Liver (tissue), 9 donors: ENCODE measurements around the gene SP100. TPM values are rescaled to one million over a fixed set of nuclear protein-coding genes. Genes with fewer than 3 reads are reported as not detected.

Experiments
- DNase-seq: peaks from one replicate; pipeline ENCODE4 v3.0.0-alpha.2; 2017; ENCODE audit warnings: low spot score
- H3K27ac ChIP-seq, 2 donors: one replicate each; pipeline ENCODE4 v1.7.0; 2013; ENCODE audit warnings: inconsistent platforms in 2 of 2, low read length in 2 of 2, control low read depth in 1 of 2, low read depth in 1 of 2, mild to moderate bottlenecking in 1 of 2
- H3K27me3 ChIP-seq, 4 donors: one replicate each; pipeline versions ENCODE4 v1.6.1 to v1.7.0; 2013; ENCODE audit warnings: low read length in 3 of 4, inconsistent platforms in 1 of 4, mild to moderate bottlenecking in 1 of 4, moderate library complexity in 1 of 4; ENCODE audit not compliant: control insufficient read depth in 4 of 4, insufficient read depth in 4 of 4
- H3K36me3 ChIP-seq, 4 donors: one replicate each; pipeline versions ENCODE4 v1.6.1 to v1.7.0; 2013; ENCODE audit warnings: low read length in 3 of 4, mild to moderate bottlenecking in 3 of 4, low read depth in 1 of 4, moderate library complexity in 1 of 4; ENCODE audit not compliant: control insufficient read depth in 4 of 4, insufficient read depth in 3 of 4
- H3K4me1 ChIP-seq, 4 donors: one replicate each; pipeline versions ENCODE4 v1.6.1 to v1.7.0; 2013; ENCODE audit warnings: low read length in 3 of 4, mild to moderate bottlenecking in 3 of 4, moderate library complexity in 1 of 4; ENCODE audit not compliant: control insufficient read depth in 4 of 4, insufficient read depth in 4 of 4
- H3K4me3 ChIP-seq, 3 donors: one replicate each; pipeline versions ENCODE4 v1.6.1 to v1.7.0; 2013; ENCODE audit warnings: low read length in 3 of 3, control low read depth in 1 of 3, low read depth in 1 of 3, mild to moderate bottlenecking in 1 of 3
- H3K9ac ChIP-seq, 2 donors: one replicate each; pipeline ENCODE4 v1.7.0; 2013; ENCODE audit warnings: low read length in 2 of 2, mild to moderate bottlenecking in 2 of 2, moderate library complexity in 2 of 2, control low read depth in 1 of 2, low read depth in 1 of 2
- H3K9me3 ChIP-seq, 4 donors: one replicate each; pipeline versions ENCODE4 v1.6.1 to v1.7.0; 2013; ENCODE audit warnings: low read length in 3 of 4; ENCODE audit not compliant: control insufficient read depth in 4 of 4
- ATF3 ChIP-seq: IDR thresholded peaks from 2 replicates; pipeline ENCODE4 v1.6.1; 2016; ENCODE audit warnings: antibody characterized with exemption
- CTCF ChIP-seq: fragments of 150-350 bp; IDR thresholded peaks from 2 replicates; pipeline ENCODE4 v1.5.1; 2017; ENCODE audit warnings: improper control_type of control experiment, low read depth, low read length; ENCODE audit not compliant: missing input control
- EGR1 ChIP-seq, 2 donors: IDR thresholded peaks; 2 replicates each; pipeline ENCODE4 v1.6.1; 2016 to 2018; ENCODE audit warnings: antibody characterized with exemption in 2 of 2, low read depth in 2 of 2
- FOXA1 ChIP-seq: IDR thresholded peaks from 2 replicates; pipeline ENCODE4 v1.6.1; 2016; ENCODE audit warnings: antibody characterized with exemption
- FOXA2 ChIP-seq: IDR thresholded peaks from 2 replicates; pipeline ENCODE4 v1.6.1; 2016; ENCODE audit warnings: antibody characterized with exemption
- GABPA ChIP-seq, 2 donors: IDR thresholded peaks in 1 of 2; conservative IDR thresholded peaks in 1 of 2; 2 replicates each; pipeline ENCODE4 v1.6.1; 2016; ENCODE audit warnings: antibody characterized with exemption in 2 of 2, mild to moderate bottlenecking in 1 of 2, moderate library complexity in 1 of 2
- HNF4A ChIP-seq, 2 donors: conservative IDR thresholded peaks; 2 replicates each; pipeline ENCODE4 v1.6.1; 2016; ENCODE audit warnings: antibody characterized with exemption in 2 of 2, mild to moderate bottlenecking in 2 of 2
- HNF4G ChIP-seq: IDR thresholded peaks from 2 replicates; pipeline ENCODE4 v1.6.1; 2016; ENCODE audit warnings: antibody characterized with exemption
- MAX ChIP-seq: IDR thresholded peaks from 2 replicates; pipeline ENCODE4 v1.6.1; 2016; ENCODE audit warnings: antibody characterized with exemption
- NR2F2 ChIP-seq: IDR thresholded peaks from 2 replicates; pipeline ENCODE4 v1.6.1; 2016; ENCODE audit warnings: antibody characterized with exemption
- RAD21 ChIP-seq, 2 donors: IDR thresholded peaks; 2 replicates each; pipeline ENCODE4 v1.6.1; 2016; ENCODE audit warnings: antibody characterized with exemption in 2 of 2, mild to moderate bottlenecking in 2 of 2
- REST ChIP-seq: IDR thresholded peaks from 2 replicates; pipeline ENCODE4 v1.6.1; 2016; ENCODE audit warnings: antibody characterized with exemption, mild to moderate bottlenecking
- RXRA ChIP-seq, 2 donors: IDR thresholded peaks; 2 replicates each; pipeline ENCODE4 v1.6.1; 2017 to 2018; ENCODE audit warnings: antibody characterized with exemption in 2 of 2, mild to moderate bottlenecking in 1 of 2
- SP1 ChIP-seq: IDR thresholded peaks from 2 replicates; pipeline ENCODE4 v1.6.1; 2018; ENCODE audit warnings: antibody characterized with exemption, mild to moderate bottlenecking
- TAF1 ChIP-seq: conservative IDR thresholded peaks from 2 replicates; pipeline ENCODE4 v1.6.1; 2016; ENCODE audit warnings: antibody characterized with exemption, mild to moderate bottlenecking
- YY1 ChIP-seq: IDR thresholded peaks from 2 replicates; pipeline ENCODE4 v1.6.1; 2016; ENCODE audit warnings: antibody characterized with exemption, mild to moderate bottlenecking
- ZBTB33 ChIP-seq: IDR thresholded peaks from 2 replicates; pipeline ENCODE4 v1.6.1; 2016; ENCODE audit warnings: antibody characterized with exemption
- polyA plus RNA-seq, 2 donors: library from polyadenylated mRNA; stranded (reverse) in 1 of 2; unstranded in 1 of 2; fragments of 200-250 nt in 1 of 2; fragments of >200 nt in 1 of 2; fragmentation: Nextera tagmentation in 1 of 2; extraction: Ambion mirVana in 1 of 2; gene quantifications; one replicate each; pipeline versions ENCODE4 v1.2.1 to v1.2.3, GENCODE V29; 2013 to 2015
- total RNA-seq, 2 donors: library from RNA; depleted of rRNA; stranded (reverse); fragments of >200 nt; gene quantifications; one replicate each; pipeline ENCODE4 v1.2.3, GENCODE V29; 2014
- donor health status: healthy.
- donor health status: healthy.
- donor health status: healthy.
- donor health status: healthy.
- donor health status: healthy.

The SP100 gene
- total and polyA plus RNA-seq, 4 donors: 21.9 to 45.5 (median 33.1) TPM

GRCh38 chr2:230429513-230429912 is 13.5 kb downstream of the SP100 start:
- peaks cover 2 to 20% (median 14%) of the 10 kb centered on the region in 4 donors for H3K4me1 ChIP-seq
- no peaks in the 10 kb centered on the region for H3K27me3 ChIP-seq
- H3K27ac ChIP-seq: no peak overlapping the region
- H3K9me3 ChIP-seq: no peaks in the 10 kb centered on the region
- peaks cover 0 to 3% (median 1%) of the 10 kb centered on the region in 4 donors for H3K36me3 ChIP-seq
- no peak overlapping the region for H3K9ac ChIP-seq
- DNase-seq: no peak
- no peak for TF ChIP-seq EGR1 (IDR thresholded peaks at IDR 0.05; ENCODE audit: low read depth in 2 of 2)
- TF ChIP-seq REST: no peak
- TF ChIP-seq RAD21 (IDR thresholded peaks at IDR 0.05): no peak
- no peak for TF ChIP-seq TAF1
- TF ChIP-seq CTCF: no peak
- no peak for TF ChIP-seq HNF4G
- no peak for TF ChIP-seq HNF4A (conservative IDR thresholded peaks at IDR 0.05)
- TF ChIP-seq NR2F2: no peak
- no peak for TF ChIP-seq RXRA (IDR thresholded peaks at IDR 0.05)
- no peak for TF ChIP-seq ZBTB33
- no peak for TF ChIP-seq FOXA1
- TF ChIP-seq ATF3: no peak
- TF ChIP-seq MAX: no peak
- TF ChIP-seq SP1: no peak
- TF ChIP-seq YY1: no peak
- no peak for TF ChIP-seq FOXA2
- no peak for TF ChIP-seq GABPA (IDR thresholded peaks at IDR 0.05 in 1 of 2, conservative IDR thresholded peaks at IDR 0.05 in 1 of 2)
- no peak overlapping the region for H3K4me3 ChIP-seq
